Right lobe of liver (tissue), 6 donors: ENCODE data around the gene GGCX. TPM values are rescaled to one million over a fixed set of nuclear protein-coding genes. Genes with fewer than 3 reads are reported as not detected.
A peak's percentile ranks its signal among the peaks of the same experiment; 100 is the strongest.

ENCODE experiments used
- ATAC-seq, 4 donors: fragments of 200-7000 bp; cut with Tn5 transposase; one replicate each; pipeline ENCODE4 v1.9.1; 2020; ENCODE audit warnings: mild to moderate bottlenecking in 4 of 4, moderate library complexity in 4 of 4
- DNase-seq, 3 donors: peaks; one replicate each; pipeline ENCODE4 v3.0.0-alpha.2; 2020
- H3K27ac ChIP-seq, 3 donors: fragments of 200-600 bp; one replicate each; pipeline ENCODE4 v1.8.0; 2022
- H3K27me3 ChIP-seq, 2 donors: fragments of 200-600 bp; one replicate each; pipeline ENCODE4 v1.8.0; 2022
- H3K36me3 ChIP-seq, 4 donors: fragments of 200-600 bp; sonication (generic) in 1 of 4; one replicate each; pipeline versions ENCODE4 v1.5.1 to v1.8.0; 2017 to 2022; ENCODE audit warnings: control low read depth in 1 of 4
- H3K4me1 ChIP-seq, 4 donors: fragments of 200-600 bp; sonication (generic) in 1 of 4; one replicate each; pipeline versions ENCODE4 v1.5.1 to v1.8.0; 2017 to 2022; ENCODE audit warnings: control low read depth in 1 of 4
- H3K4me3 ChIP-seq, 3 donors: fragments of 200-600 bp; one replicate each; pipeline ENCODE4 v1.8.0; 2022
- H3K9me3 ChIP-seq, 4 donors: fragments of 200-600 bp; sonication (generic) in 1 of 4; one replicate each; pipeline versions ENCODE4 v1.5.1 to v1.8.0; 2017 to 2022; ENCODE audit warnings: control low read depth in 1 of 4
- POLR2A ChIP-seq: fragments of 450-650 bp; IDR thresholded peaks from one replicate; pipeline ENCODE4 v1.6.1; 2017; ENCODE audit warnings: antibody characterized with exemption, mild to moderate bottlenecking
- WGBS: methylation state at CpG from one replicate; pipeline ENCODE4 v1.1.6; 2018; ENCODE audit warnings: low coverage, low lambda C conversion rate; ENCODE audit not compliant: insufficient coverage; ENCODE audit errors: missing lambda C conversion rate; 5-methylcytosine and 5-hydroxymethylcytosine counted together
- intact Hi-C, 2 donors: fragments of 100-400 bp; cut with DNase I; formaldehyde crosslinking; loops; one replicate each; pipeline versions ENCODE4 v1.11.2 to v1.14.1; 2022
- total RNA-seq, 6 experiments: library from RNA; depleted of rRNA in 2 of 6; stranded (reverse); fragments of >200 nt in 2 of 6; fragmentation: NEBNext Ultra II Directional in 3 of 6; extraction: Animal tissue kit (Norgen Biotek cat#: 25700) in 3 of 6; gene quantifications; one replicate each; pipeline versions ENCODE4 v1.1.0 to v1.2.4, GENCODE V29; 2016 to 2023
- TF ChIP-seq, protein P1 (sequence below), 4 donors: fragments of 200-600 bp in 3 of 4; fragments of 450-650 bp in 1 of 4; IDR thresholded peaks; one replicate each; pipeline versions ENCODE4 v1.5.1 to v1.8.0; 2016 to 2022; ENCODE audit warnings: antibody characterized with exemption in 4 of 4, mild to moderate bottlenecking in 2 of 4
- donor health status: DM: no; HTN: yes; CAD: no.
- donor health status: DM: no; HTN: no; CAD: no.
- donor health status: DM: no; HTN: no; CAD: no.
- donor health status: DM: no; HTN: yes; CAD: no.
- donor health status: DM: no; HTN: yes; CAD: no.

Gene GGCX
- total RNA-seq, 6 experiments from 2014 or later: 89.6 to 238 (median 183) TPM

DNA sequence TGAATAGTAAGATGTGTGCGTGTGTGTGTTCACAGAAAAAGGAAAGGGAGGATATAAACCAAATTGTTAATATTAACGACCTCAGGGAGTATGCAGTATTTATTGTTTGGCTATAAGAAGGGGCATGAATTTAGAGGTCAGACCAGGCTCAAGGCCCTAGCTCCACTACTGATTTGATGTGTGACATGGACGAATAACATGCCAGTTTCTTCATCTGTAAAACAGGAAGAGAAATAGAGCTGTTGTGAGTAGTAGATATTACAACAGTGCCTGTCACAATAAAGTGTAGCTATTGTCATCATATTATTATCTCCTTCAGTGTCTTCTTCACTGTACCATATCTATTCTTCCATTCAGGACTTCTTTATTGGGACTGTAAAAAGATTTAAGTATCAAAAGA is 26.4 kb downstream of the GGCX start:
- Histone ChIP-seq H3K27ac (no peak overlapping the region), H3K36me3 (no peaks in the 10 kb centered on the region), H3K27me3 (no peaks in the 10 kb centered on the region), H3K4me3 (no peak overlapping the region), H3K9me3 (no peaks in the 10 kb centered on the region), H3K4me1 (peaks cover 0 to 18% (median 7%) of the 10 kb centered on the region in 4 donors)
- no peak for ATAC-seq
- no peak for DNase-seq
- intact Hi-C loops: no loop called here
- 68% methylated on average over 3 of the region's 3 CpGs for WGBS
- TF ChIP-seq, protein P1, sequence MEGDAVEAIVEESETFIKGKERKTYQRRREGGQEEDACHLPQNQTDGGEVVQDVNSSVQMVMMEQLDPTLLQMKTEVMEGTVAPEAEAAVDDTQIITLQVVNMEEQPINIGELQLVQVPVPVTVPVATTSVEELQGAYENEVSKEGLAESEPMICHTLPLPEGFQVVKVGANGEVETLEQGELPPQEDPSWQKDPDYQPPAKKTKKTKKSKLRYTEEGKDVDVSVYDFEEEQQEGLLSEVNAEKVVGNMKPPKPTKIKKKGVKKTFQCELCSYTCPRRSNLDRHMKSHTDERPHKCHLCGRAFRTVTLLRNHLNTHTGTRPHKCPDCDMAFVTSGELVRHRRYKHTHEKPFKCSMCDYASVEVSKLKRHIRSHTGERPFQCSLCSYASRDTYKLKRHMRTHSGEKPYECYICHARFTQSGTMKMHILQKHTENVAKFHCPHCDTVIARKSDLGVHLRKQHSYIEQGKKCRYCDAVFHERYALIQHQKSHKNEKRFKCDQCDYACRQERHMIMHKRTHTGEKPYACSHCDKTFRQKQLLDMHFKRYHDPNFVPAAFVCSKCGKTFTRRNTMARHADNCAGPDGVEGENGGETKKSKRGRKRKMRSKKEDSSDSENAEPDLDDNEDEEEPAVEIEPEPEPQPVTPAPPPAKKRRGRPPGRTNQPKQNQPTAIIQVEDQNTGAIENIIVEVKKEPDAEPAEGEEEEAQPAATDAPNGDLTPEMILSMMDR (IDR thresholded peaks at IDR 0.05): no peak
- TF ChIP-seq POLR2A: no peak

DNA sequence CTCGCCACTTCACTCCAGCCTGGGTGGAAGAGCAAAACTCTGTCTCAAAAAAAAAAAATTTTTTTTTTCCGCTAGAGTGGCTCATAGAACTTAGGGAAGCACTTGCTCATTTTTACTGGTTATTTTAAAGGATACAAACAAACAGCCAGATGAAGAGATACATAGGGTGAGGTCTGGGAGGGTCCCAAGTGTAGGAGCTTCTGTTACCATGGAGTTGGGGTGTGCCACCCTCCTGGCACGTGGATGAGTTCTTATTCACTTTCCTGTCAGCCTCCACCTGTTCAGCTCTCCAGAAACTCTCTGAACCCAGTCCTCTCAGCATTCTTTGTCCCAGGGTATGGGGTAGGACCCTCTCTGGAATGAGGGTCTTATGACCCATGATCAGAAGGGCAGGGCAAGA is 27.2 kb downstream of the GGCX start:
- no peak for DNase-seq
- intact Hi-C loops: no loop called here

DNA sequence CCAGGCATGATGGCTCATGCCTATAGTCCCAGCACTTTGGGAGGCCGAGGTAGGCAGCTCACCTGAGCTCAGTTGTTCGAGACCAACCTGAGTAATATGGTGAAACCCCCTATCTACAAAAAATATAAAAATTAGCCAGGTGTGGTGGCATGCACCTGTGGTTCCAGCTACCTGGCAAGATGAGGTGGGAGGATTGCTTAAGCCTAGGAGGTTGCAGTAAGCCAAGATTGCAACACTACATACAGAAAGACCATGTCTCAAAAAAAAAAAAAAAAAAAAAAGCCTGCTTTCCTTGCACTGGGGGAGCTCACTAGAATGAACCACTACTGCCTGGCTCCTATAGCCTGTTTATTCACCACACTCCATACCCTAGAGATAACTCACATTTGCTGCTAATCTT is 29.7 kb downstream of the GGCX start:
- intact Hi-C loops: no loop called here
- no peaks in the 10 kb centered on the region for H3K9me3 ChIP-seq
- no peak overlapping the region for H3K27ac ChIP-seq
- no peak overlapping the region for H3K4me3 ChIP-seq
- no peaks in the 10 kb centered on the region for H3K36me3 ChIP-seq
- no peak for TF ChIP-seq POLR2A
- TF ChIP-seq, protein P1 (IDR thresholded peaks at IDR 0.05): no peak
- peaks cover 0 to 25% (median 4%) of the 10 kb centered on the region in 4 donors for H3K4me1 ChIP-seq
- ATAC-seq: peak; percentile 7 to 55 (median 28)
- DNase-seq: no peak
- no peaks in the 10 kb centered on the region for H3K27me3 ChIP-seq
- WGBS: 0% methylated on average over 1 of the region's 2 CpGs

More for the DNA sequence above, 27.2 kb downstream of the GGCX start:
- no peaks in the 10 kb centered on the region for H3K9me3 ChIP-seq
- no peak overlapping the region for H3K4me3 ChIP-seq
- H3K27ac ChIP-seq: no peak overlapping the region
- no peak for TF ChIP-seq POLR2A
- TF ChIP-seq, protein P1 (IDR thresholded peaks at IDR 0.05): no peak
- WGBS: 76% methylated on average over 3 of the region's 3 CpGs
- no peak for ATAC-seq
- H3K27me3 ChIP-seq: no peaks in the 10 kb centered on the region
- H3K36me3 ChIP-seq: no peaks in the 10 kb centered on the region
- H3K4me1 ChIP-seq: peaks cover 0 to 18% (median 7%) of the 10 kb centered on the region in 4 donors

DNA sequence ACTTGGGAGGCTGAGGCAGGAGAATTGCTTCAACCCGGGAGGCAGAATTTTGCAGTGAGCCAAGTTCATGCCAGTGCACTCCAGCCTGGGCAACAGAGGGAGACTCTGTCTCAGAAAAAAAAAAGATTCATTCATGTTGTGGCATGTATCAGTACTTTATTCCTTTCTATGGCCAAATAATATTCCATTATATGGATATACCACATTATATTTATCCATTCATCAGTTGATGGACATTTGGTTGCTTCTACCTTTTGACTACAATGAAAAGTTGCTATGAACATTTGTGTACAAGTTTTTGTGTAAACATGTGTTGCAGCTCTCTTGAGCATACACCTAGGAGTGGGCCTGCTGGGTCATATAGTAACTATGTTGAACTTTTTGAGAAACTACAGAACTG is 31.5 kb downstream of the GGCX start:
- no peak for TF ChIP-seq POLR2A
- TF ChIP-seq, protein P1 (IDR thresholded peaks at IDR 0.05): no peak
- Histone ChIP-seq H3K9me3 (no peaks in the 10 kb centered on the region), H3K27ac (no peak overlapping the region), H3K4me1 (peaks cover 0 to 25% (median 4%) of the 10 kb centered on the region in 4 donors), H3K4me3 (no peak overlapping the region), H3K27me3 (no peaks in the 10 kb centered on the region), H3K36me3 (no peaks in the 10 kb centered on the region)
- DNase-seq (no peak), ATAC-seq (no peak)
- 100% methylated on average over 1 of the region's 1 CpG for WGBS
- intact Hi-C loops: no loop called here

DNA sequence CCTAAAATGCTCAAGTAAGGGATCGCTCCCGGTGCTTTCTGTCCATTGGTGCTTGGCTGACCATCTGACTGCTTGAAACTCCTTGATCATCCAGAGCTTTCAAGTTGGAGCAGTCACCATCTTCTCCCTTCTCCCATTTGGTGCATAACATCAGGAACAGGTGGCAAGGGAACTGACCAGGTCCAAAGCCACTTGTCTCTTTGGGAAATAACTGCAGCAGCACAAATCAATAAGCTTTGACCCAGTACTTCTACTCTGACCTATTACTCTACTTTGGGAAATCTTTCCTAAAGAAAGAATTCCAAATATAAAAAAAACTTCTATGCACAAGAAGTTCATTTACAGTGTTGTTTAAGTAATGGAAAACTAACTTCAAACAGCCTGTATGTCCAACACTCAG is 32.9 kb downstream of the GGCX start:
- H3K27ac ChIP-seq: no peak overlapping the region
- DNase-seq (no peak), ATAC-seq (peak; percentile 49 to 68 (median 60))
- peaks cover 0 to 32% (median 4%) of the 10 kb centered on the region in 4 donors for H3K4me1 ChIP-seq
- intact Hi-C loops: no loop called here
- no peak for TF ChIP-seq POLR2A
- TF ChIP-seq, protein P1 (IDR thresholded peaks at IDR 0.05): no peak
- no peaks in the 10 kb centered on the region for H3K36me3 ChIP-seq
- H3K27me3 ChIP-seq: no peaks in the 10 kb centered on the region
- no peak overlapping the region for H3K4me3 ChIP-seq
- no peaks in the 10 kb centered on the region for H3K9me3 ChIP-seq
- WGBS: 84% methylated on average over 2 of the region's 2 CpGs
